ENCODE data around the gene INTS7. TPM values are rescaled to one million over a fixed set of nuclear protein-coding genes. Genes with fewer than 3 reads are reported as not detected.

Gene INTS7
- total RNA-seq, 4 donors from 2014 or later = 6.7 to 11.0 (median 9.5) TPM

- TF ChIP-seq CTCF (IDR thresholded peaks at IDR 0.05) = no peak
- ATAC-seq (ENCODE audit: low FRiP score) (no peak), DNase-seq (ENCODE audit: low spot score) (no peak)
Measured at GRCh38 chr1:211932933-211933254, 102.5 kb downstream of the INTS7 start.

GRCh38 chr1:211932231-211932932 lies 103.0 kb downstream of the INTS7 start:
- DNase-seq (ENCODE audit: low spot score) (no peak), ATAC-seq (ENCODE audit: low FRiP score) (no peak)
- no peak for TF ChIP-seq CTCF (IDR thresholded peaks at IDR 0.05)

- DNase-seq (ENCODE audit: low spot score) (no peak), ATAC-seq (ENCODE audit: low FRiP score) (no peak)
- no peak for TF ChIP-seq CTCF (IDR thresholded peaks at IDR 0.05)
Measured at GRCh38 chr1:211929683-211930082, 105.7 kb downstream of the INTS7 start.

GRCh38 chr1:211928993-211929637 lies 106.2 kb downstream of the INTS7 start:
- ATAC-seq (ENCODE audit: low FRiP score) (peak; percentile 37), DNase-seq (ENCODE audit: low spot score) (no peak)
- TF ChIP-seq CTCF (IDR thresholded peaks at IDR 0.05) = no peak

GRCh38 chr1:211928290-211928801 lies 107.0 kb downstream of the INTS7 start:
- no peak for TF ChIP-seq CTCF (IDR thresholded peaks at IDR 0.05)
- ATAC-seq (ENCODE audit: low FRiP score) (no peak), DNase-seq (ENCODE audit: low spot score) (no peak)

- no peak for TF ChIP-seq CTCF (IDR thresholded peaks at IDR 0.05)
- no peak for ATAC-seq (ENCODE audit: low FRiP score)
- DNase-seq (ENCODE audit: low spot score) = no peak
Measured at GRCh38 chr1:211925016-211925415, 110.3 kb downstream of the INTS7 start.

- ATAC-seq (ENCODE audit: low FRiP score) (no peak), DNase-seq (ENCODE audit: low spot score) (no peak)
- no peak for TF ChIP-seq CTCF (IDR thresholded peaks at IDR 0.05)
Measured at GRCh38 chr1:211924256-211924655, 111.1 kb downstream of the INTS7 start.

Data from omental fat pad (tissue), 4 donors.